A549 (cell line): ENCODE results near the gene ADAMTS14.

ENCODE experiments used
- CEBPB ChIP-seq, 2 experiments: fragments of >200 bp in 1 of 2; sonication (Bioruptor Twin) in 1 of 2; formaldehyde crosslinking in 1 of 2; IDR thresholded peaks; 2 replicates each; pipeline ENCODE4 v1.6.1; 2012 to 2016
- EP300 ChIP-seq, 2 experiments: fragments of >200 bp; sonication (Bioruptor Twin); formaldehyde crosslinking; IDR thresholded peaks; 2 replicates in 1 of 2; 3 replicates in 1 of 2; pipeline ENCODE4 v1.6.1; 2016 to 2017
- POLR2A ChIP-seq: IDR thresholded peaks from 2 replicates; pipeline ENCODE4 v1.6.1; 2012; ENCODE audit warnings: mild to moderate bottlenecking, low read length
- TF ChIP-seq, protein P1 (sequence below): fragments of >200 bp; sonication (Bioruptor Twin); formaldehyde crosslinking; IDR thresholded peaks from 3 replicates; pipeline ENCODE4 v1.5.1; 2016
- TF ChIP-seq, protein P2 (sequence below): IDR thresholded peaks from 2 replicates; pipeline ENCODE4 v1.6.1; 2012
- TF ChIP-seq, protein P3 (sequence below): fragments of 200-600 bp; sonication (generic); IDR thresholded peaks from 2 replicates; pipeline ENCODE4 v1.6.1; 2016; ENCODE audit warnings: antibody characterized with exemption, mild to moderate bottlenecking, moderate library complexity

DNA sequence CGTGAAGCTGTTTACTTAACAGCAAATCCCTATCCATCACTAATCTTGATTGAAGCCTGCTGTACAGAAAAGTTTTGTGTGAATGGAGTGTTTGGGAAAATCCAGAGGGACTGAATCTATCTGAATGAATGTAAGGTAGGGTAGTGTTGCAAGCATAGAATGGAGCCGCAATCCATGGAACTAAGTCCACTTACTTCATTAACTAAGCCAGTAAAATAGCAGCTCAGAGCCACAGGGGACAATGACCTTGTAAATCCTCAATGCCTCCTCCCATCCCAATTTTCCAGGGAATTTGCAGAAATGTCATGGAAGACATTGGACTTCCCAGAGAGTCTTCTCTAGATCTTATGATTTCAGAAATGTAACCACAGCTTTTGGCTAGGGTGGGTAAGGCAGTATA, 97.7 kb downstream of the ADAMTS14 start:
- TF ChIP-seq, protein P1, sequence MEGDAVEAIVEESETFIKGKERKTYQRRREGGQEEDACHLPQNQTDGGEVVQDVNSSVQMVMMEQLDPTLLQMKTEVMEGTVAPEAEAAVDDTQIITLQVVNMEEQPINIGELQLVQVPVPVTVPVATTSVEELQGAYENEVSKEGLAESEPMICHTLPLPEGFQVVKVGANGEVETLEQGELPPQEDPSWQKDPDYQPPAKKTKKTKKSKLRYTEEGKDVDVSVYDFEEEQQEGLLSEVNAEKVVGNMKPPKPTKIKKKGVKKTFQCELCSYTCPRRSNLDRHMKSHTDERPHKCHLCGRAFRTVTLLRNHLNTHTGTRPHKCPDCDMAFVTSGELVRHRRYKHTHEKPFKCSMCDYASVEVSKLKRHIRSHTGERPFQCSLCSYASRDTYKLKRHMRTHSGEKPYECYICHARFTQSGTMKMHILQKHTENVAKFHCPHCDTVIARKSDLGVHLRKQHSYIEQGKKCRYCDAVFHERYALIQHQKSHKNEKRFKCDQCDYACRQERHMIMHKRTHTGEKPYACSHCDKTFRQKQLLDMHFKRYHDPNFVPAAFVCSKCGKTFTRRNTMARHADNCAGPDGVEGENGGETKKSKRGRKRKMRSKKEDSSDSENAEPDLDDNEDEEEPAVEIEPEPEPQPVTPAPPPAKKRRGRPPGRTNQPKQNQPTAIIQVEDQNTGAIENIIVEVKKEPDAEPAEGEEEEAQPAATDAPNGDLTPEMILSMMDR = no peak
- TF ChIP-seq POLR2A = no peak
- TF ChIP-seq EP300 (IDR thresholded peaks at IDR 0.05) = no peak
- TF ChIP-seq, protein P2, sequence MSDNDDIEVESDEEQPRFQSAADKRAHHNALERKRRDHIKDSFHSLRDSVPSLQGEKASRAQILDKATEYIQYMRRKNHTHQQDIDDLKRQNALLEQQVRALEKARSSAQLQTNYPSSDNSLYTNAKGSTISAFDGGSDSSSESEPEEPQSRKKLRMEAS = no peak
- TF ChIP-seq, protein P3, sequence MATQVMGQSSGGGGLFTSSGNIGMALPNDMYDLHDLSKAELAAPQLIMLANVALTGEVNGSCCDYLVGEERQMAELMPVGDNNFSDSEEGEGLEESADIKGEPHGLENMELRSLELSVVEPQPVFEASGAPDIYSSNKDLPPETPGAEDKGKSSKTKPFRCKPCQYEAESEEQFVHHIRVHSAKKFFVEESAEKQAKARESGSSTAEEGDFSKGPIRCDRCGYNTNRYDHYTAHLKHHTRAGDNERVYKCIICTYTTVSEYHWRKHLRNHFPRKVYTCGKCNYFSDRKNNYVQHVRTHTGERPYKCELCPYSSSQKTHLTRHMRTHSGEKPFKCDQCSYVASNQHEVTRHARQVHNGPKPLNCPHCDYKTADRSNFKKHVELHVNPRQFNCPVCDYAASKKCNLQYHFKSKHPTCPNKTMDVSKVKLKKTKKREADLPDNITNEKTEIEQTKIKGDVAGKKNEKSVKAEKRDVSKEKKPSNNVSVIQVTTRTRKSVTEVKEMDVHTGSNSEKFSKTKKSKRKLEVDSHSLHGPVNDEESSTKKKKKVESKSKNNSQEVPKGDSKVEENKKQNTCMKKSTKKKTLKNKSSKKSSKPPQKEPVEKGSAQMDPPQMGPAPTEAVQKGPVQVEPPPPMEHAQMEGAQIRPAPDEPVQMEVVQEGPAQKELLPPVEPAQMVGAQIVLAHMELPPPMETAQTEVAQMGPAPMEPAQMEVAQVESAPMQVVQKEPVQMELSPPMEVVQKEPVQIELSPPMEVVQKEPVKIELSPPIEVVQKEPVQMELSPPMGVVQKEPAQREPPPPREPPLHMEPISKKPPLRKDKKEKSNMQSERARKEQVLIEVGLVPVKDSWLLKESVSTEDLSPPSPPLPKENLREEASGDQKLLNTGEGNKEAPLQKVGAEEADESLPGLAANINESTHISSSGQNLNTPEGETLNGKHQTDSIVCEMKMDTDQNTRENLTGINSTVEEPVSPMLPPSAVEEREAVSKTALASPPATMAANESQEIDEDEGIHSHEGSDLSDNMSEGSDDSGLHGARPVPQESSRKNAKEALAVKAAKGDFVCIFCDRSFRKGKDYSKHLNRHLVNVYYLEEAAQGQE = no peak
- no peak for TF ChIP-seq CEBPB (IDR thresholded peaks at IDR 0.05)
